Measurements from ENCODE around the gene MAIP1. TPM values are rescaled to one million over a fixed set of nuclear protein-coding genes. Genes with fewer than 3 reads are reported as not detected.

The MAIP1 gene, protein sequence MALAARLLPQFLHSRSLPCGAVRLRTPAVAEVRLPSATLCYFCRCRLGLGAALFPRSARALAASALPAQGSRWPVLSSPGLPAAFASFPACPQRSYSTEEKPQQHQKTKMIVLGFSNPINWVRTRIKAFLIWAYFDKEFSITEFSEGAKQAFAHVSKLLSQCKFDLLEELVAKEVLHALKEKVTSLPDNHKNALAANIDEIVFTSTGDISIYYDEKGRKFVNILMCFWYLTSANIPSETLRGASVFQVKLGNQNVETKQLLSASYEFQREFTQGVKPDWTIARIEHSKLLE
- 10 to 100 TPM in 3 of 4 donors, 1 to 10 TPM in 1; 8.3 to 28.1 (median 14.7) TPM for total RNA-seq

- H3K9me3 ChIP-seq = no peaks in the 10 kb centered on the region
- DNase-seq (ENCODE audit: extremely low spot score) = peak; percentile 94
- peak within 1 kb of the TSS; percentile 71 to 96 (median 84) for H3K4me3 ChIP-seq
- no peak for TF ChIP-seq POLR2A (IDR thresholded peaks at IDR 0.05; ENCODE audit: low read depth)
- peak in 2 of 3 experiments; percentile 16 to 24 for TF ChIP-seq CTCF (IDR thresholded peaks at IDR 0.05)
- TF ChIP-seq POLR2AphosphoS5 (IDR thresholded peaks at IDR 0.05) = peak; percentile 68 to 81
- TF ChIP-seq EP300 (IDR thresholded peaks at IDR 0.05) = no peak
- no peaks in the 10 kb centered on the region for H3K27me3 ChIP-seq
- peaks cover 23 to 55% (median 48%) of the 10 kb centered on the region in 4 donors for H3K4me1 ChIP-seq
- WGBS = 0% methylated on average over 27 of the region's 64 CpGs
- H3K36me3 ChIP-seq = peaks cover 8 to 31% (median 16%) of the 10 kb centered on the region in 4 donors
- intact Hi-C loops (cut with DNase I) = no loop called here
- peak within 1 kb of the TSS; percentile 84 to 92 (median 90) for H3K27ac ChIP-seq (replicated peaks in 1 of 4)
These were observed at the start of gene MAIP1, which contains the start of gene TYW5 for GRCh38 chr2:199955339-199956061. Gene MAIP1 (plus strand): TSS chr2:199955582. CDS start chr2:199955799, 217 bp downstream. Gene TYW5 (minus strand): TSS chr2:199955491. CDS start chr2:199955470, 21 bp downstream.

- Histone ChIP-seq H3K9me3 (no peaks in the 10 kb centered on the region), H3K27ac (replicated peaks in 1 of 4) (no peak overlapping the region), H3K27me3 (no peaks in the 10 kb centered on the region), H3K4me3 (no peak overlapping the region), H3K36me3 (no peaks in the 10 kb centered on the region), H3K4me1 (peaks cover 7 to 12% (median 8%) of the 10 kb centered on the region in 4 donors)
- no peak for DNase-seq (ENCODE audit: extremely low spot score)
- intact Hi-C loops (cut with DNase I) = no loop called here
- 66% methylated on average over 2 of the region's 2 CpGs for WGBS
- no peak for TF ChIP-seq POLR2A (IDR thresholded peaks at IDR 0.05; ENCODE audit: low read depth)
- TF ChIP-seq EP300 (IDR thresholded peaks at IDR 0.05) = no peak
- no peak for TF ChIP-seq POLR2AphosphoS5 (IDR thresholded peaks at IDR 0.05)
- no peak for TF ChIP-seq CTCF (IDR thresholded peaks at IDR 0.05)
These were observed 48.2 kb upstream of the MAIP1 start for GRCh38 chr2:199907008-199907714.

GRCh38 chr2:199910338-199911051 lies 44.9 kb upstream of the MAIP1 start:
- intact Hi-C loops (cut with DNase I) = no loop called here

More at GRCh38 chr2:199910338-199911051, 44.9 kb upstream of the MAIP1 start:
- Histone ChIP-seq H3K4me3 (peak overlapping the region; percentile 69 to 94 (median 82)), H3K27ac (replicated peaks in 1 of 4) (peak overlapping the region; percentile 94 to 98 (median 97)), H3K36me3 (no peaks in the 10 kb centered on the region), H3K27me3 (no peaks in the 10 kb centered on the region), H3K9me3 (no peaks in the 10 kb centered on the region), H3K4me1 (peaks cover 18 to 35% (median 30%) of the 10 kb centered on the region in 4 donors)
- DNase-seq (ENCODE audit: extremely low spot score) = no peak
- TF ChIP-seq EP300 (IDR thresholded peaks at IDR 0.05) = no peak
- TF ChIP-seq POLR2AphosphoS5 (IDR thresholded peaks at IDR 0.05) = no peak
- no peak for TF ChIP-seq CTCF (IDR thresholded peaks at IDR 0.05)
- no peak for TF ChIP-seq POLR2A (IDR thresholded peaks at IDR 0.05; ENCODE audit: low read depth)
- 48% methylated on average over 18 of the region's 18 CpGs for WGBS

Measured in esophagus muscularis mucosa (tissue), 4 donors.